Breast epithelium (tissue), 3 donors: ENCODE measurements around the gene SMAD6.

ENCODE experiments used
- POLR2A ChIP-seq: fragments of 450-650 bp; IDR thresholded peaks from one replicate; pipeline ENCODE4 v1.6.1; 2016; ENCODE audit warnings: antibody characterized with exemption, mild to moderate bottlenecking, moderate library complexity
- TF ChIP-seq, protein P1 (sequence below), 3 donors: fragments of 450-650 bp; IDR thresholded peaks; one replicate each; pipeline ENCODE4 v1.5.1; 2016 to 2017; ENCODE audit warnings: antibody characterized with exemption in 3 of 3, mild to moderate bottlenecking in 3 of 3, moderate library complexity in 3 of 3

GRCh38 chr15:66655511-66655910, 46.5 kb upstream of the SMAD6 start:
- no peak for TF ChIP-seq POLR2A
- TF ChIP-seq, protein P1, sequence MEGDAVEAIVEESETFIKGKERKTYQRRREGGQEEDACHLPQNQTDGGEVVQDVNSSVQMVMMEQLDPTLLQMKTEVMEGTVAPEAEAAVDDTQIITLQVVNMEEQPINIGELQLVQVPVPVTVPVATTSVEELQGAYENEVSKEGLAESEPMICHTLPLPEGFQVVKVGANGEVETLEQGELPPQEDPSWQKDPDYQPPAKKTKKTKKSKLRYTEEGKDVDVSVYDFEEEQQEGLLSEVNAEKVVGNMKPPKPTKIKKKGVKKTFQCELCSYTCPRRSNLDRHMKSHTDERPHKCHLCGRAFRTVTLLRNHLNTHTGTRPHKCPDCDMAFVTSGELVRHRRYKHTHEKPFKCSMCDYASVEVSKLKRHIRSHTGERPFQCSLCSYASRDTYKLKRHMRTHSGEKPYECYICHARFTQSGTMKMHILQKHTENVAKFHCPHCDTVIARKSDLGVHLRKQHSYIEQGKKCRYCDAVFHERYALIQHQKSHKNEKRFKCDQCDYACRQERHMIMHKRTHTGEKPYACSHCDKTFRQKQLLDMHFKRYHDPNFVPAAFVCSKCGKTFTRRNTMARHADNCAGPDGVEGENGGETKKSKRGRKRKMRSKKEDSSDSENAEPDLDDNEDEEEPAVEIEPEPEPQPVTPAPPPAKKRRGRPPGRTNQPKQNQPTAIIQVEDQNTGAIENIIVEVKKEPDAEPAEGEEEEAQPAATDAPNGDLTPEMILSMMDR (IDR thresholded peaks at IDR 0.05) = no peak
